GM06990 (cell line): ENCODE measurements around the gene FBLN1.

Source experiments
- DNase-seq: peaks from one replicate; pipeline ENCODE4 v3.0.0-alpha.2; 2011; ENCODE audit not compliant: insufficient read length; ENCODE audit errors: extremely low read depth
- H3K27me3 ChIP-seq: replicated peaks from 2 replicates; pipeline ENCODE4 v1.6.0; 2011; ENCODE audit warnings: low read length; ENCODE audit not compliant: control insufficient read depth, insufficient read depth
- H3K36me3 ChIP-seq: 2 replicates; pipeline ENCODE4 v1.5.1; 2011; ENCODE audit warnings: low read length; ENCODE audit not compliant: control insufficient read depth, insufficient read depth
- H3K4me3 ChIP-seq: replicated peaks from 2 replicates; pipeline ENCODE4 v1.5.1; 2011; ENCODE audit warnings: low read depth, mild to moderate bottlenecking, control low read depth, low read length
- TF ChIP-seq, protein P1 (sequence below): IDR thresholded peaks from 2 replicates; pipeline ENCODE4 v1.5.1; 2011; ENCODE audit warnings: low read length, control low read depth, mild to moderate bottlenecking, inconsistent platforms; ENCODE audit not compliant: insufficient read depth, poor library complexity, severe bottlenecking

Gene FBLN1

DNA sequence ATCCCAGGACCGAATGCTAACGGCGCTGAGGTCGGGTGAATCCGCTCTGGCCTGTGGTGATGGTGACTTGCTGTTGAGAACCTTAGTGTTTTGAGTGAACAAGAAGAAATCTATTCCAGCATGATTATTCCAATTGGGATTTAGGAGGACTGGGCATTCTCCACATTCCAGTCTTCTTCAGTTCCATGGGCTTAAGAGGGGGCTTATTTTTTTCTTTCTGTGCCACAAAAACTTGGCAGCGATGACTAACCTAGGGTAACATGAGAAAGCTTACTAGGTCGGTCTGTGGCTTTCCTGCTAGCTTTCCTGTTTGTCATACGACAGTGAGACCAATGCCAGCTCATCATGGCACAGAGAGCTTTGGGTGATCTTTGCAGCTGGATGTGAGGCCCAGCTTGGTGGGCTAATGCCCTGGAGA lies 106.1 kb downstream of the FBLN1 start:
- no peak for DNase-seq
- H3K27me3 ChIP-seq = peaks cover 1% of the 10 kb centered on the region
- TF ChIP-seq, protein P1, sequence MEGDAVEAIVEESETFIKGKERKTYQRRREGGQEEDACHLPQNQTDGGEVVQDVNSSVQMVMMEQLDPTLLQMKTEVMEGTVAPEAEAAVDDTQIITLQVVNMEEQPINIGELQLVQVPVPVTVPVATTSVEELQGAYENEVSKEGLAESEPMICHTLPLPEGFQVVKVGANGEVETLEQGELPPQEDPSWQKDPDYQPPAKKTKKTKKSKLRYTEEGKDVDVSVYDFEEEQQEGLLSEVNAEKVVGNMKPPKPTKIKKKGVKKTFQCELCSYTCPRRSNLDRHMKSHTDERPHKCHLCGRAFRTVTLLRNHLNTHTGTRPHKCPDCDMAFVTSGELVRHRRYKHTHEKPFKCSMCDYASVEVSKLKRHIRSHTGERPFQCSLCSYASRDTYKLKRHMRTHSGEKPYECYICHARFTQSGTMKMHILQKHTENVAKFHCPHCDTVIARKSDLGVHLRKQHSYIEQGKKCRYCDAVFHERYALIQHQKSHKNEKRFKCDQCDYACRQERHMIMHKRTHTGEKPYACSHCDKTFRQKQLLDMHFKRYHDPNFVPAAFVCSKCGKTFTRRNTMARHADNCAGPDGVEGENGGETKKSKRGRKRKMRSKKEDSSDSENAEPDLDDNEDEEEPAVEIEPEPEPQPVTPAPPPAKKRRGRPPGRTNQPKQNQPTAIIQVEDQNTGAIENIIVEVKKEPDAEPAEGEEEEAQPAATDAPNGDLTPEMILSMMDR = no peak
- no peak overlapping the region for H3K4me3 ChIP-seq
- H3K36me3 ChIP-seq = no peaks in the 10 kb centered on the region

DNA sequence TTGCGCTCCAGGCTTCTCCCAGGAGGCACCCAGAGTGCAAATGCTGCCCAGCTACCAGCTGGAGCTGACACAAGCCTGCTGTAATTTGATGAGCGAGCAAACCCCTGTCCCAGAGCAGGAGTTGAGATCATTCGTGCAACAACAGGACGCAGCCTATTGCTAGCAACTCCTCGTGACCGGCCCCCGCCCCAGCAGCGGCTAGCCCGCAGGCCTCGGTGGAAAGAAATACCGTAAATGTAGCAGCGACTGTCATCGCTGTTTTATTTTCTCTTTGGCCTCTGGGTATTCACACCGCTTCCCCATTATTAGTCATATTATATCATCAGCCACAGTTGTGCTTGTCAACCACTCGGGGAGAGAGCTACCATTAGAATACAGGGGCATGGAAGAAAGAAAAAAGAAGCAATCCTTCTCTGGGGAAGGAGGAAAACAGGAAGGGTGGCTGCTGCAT lies 109.8 kb downstream of the FBLN1 start:
- no peak for DNase-seq
- Histone ChIP-seq H3K36me3 (no peaks in the 10 kb centered on the region), H3K27me3 (no peaks in the 10 kb centered on the region; the same call in 1 of the 2 replicates), H3K4me3 (no peak overlapping the region)
- TF ChIP-seq, protein P1 = no peak

DNA sequence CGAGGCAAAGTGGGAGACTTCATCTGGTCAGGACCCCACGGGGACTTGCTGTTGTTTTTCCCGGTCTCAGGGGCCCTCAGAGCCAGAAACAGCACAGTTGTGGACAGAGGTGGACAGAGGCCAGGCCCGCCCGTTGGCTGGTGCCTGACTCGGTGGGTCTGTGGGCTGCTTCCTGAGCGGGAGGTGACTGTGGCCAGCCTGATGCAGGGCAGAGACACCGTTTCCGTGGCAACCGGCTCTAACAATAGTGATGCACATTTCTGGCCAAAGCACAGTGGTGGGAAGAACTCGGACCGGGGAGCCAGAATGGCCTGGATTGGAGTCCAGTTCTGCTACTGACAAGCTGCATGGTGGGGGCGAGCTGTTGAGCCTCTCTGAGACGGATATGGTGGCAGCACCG lies 110.3 kb downstream of the FBLN1 start:
- TF ChIP-seq, protein P1 = no peak
- Histone ChIP-seq H3K36me3 (no peaks in the 10 kb centered on the region), H3K27me3 (no peaks in the 10 kb centered on the region; the same call in 1 of the 2 replicates), H3K4me3 (no peak overlapping the region)
- DNase-seq = no peak

DNA sequence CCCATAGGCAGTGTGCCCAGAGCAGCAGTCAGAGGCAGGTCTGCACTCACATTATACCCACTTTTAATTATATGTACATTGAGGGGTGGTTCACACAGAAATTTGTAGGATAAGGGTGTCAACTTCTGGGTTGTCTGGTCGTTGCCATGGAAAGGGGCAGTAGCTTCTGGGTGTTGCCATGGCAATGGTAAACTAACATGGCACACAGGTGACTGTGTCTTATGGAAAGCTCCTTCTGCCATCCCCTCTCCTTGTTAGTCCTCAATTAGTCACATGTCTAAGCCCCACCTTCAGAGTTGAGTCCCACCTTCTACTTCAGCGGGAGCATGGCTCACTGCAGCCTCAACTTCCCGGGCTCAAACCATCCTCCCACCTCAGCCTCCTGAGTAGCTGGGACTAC lies 112.7 kb downstream of the FBLN1 start:
- Histone ChIP-seq H3K27me3 (no peaks in the 10 kb centered on the region; the same call in 1 of the 2 replicates), H3K4me3 (no peak overlapping the region), H3K36me3 (no peaks in the 10 kb centered on the region)
- no peak for DNase-seq
- TF ChIP-seq, protein P1 = no peak

DNA sequence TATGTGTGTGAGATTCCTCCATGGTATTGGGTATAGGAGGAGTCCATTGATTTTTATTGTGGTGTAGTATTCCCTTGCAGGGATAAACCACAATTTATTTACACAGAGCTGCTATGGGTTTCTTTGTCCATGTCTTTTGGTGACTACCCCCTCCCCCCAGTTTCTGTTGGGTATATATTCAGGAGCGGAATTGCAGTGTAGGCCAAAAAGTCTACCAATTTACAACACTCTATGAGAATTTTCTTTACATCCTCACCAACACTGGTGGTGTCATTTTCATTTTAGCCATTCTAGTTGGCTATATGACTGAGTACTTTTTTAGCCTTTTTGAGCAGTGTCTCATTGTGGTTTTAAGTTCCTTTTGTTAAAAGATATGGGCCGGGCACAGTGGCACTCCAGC lies 113.7 kb downstream of the FBLN1 start:
- Histone ChIP-seq H3K36me3 (no peaks in the 10 kb centered on the region), H3K27me3 (no peaks in the 10 kb centered on the region; the same call in 1 of the 2 replicates), H3K4me3 (no peak overlapping the region)
- TF ChIP-seq, protein P1 = no peak
- no peak for DNase-seq

DNA sequence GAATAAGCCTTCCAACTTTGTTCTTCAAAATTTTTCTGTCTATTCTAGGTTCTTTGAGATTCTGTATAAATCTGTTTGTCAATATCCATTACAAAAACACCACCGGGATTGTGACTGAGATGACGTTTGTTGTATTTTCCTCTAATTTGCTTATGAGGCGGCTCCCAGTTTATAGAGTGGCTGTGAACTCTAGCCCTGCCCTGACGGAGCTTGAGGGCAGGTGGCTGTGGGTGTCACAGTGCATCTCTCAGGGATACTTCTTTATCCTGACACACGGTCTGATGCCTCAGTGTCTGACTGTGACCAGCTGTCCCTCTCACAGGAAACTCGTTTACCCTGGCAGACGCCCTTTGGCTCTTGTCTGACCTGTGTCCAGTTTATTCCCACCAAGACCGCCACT lies 115.3 kb downstream of the FBLN1 start:
- Histone ChIP-seq H3K4me3 (no peak overlapping the region), H3K27me3 (no peaks in the 10 kb centered on the region; the same call in 1 of the 2 replicates), H3K36me3 (no peaks in the 10 kb centered on the region)
- TF ChIP-seq, protein P1 = no peak
- DNase-seq = no peak
